SKM-1 (cell line): ENCODE results near the gene NT5C3A.
"Not testable (repeated sequence)": the region's sequence is repeated elsewhere in the genome, so short reads cannot be mapped to it uniquely, and the experiment has no call there.

Experiments used
- DNase-seq: peaks from one replicate; lab custom pipeline; 2025; ENCODE audit not compliant: unreplicated experiment; lab: John Stamatoyannopoulos, UW

Gene NT5C3A

GRCh38 chr7:32979902-32980301 lies 82.7 kb downstream of the NT5C3A start:
- DNase-seq = not testable (repeated sequence)

GRCh38 chr7:32979246-32979645 lies 83.3 kb downstream of the NT5C3A start:
- not testable (repeated sequence) for DNase-seq

GRCh38 chr7:32977159-32977558 lies 85.4 kb downstream of the NT5C3A start:
- DNase-seq = not testable (repeated sequence)

- DNase-seq = not testable (repeated sequence)
These were observed 90.6 kb downstream of the NT5C3A start for GRCh38 chr7:32971967-32972366.

GRCh38 chr7:32967268-32967582 lies 95.4 kb downstream of the NT5C3A start:
- not testable (repeated sequence) for DNase-seq

- not testable (repeated sequence) for DNase-seq
These were observed 95.9 kb downstream of the NT5C3A start for GRCh38 chr7:32966489-32967267.

- not testable (repeated sequence) for DNase-seq
These were observed 98.0 kb downstream of the NT5C3A start for GRCh38 chr7:32964461-32965159.
